HEK293T (cell line): Measurements from ENCODE around the gene LTBP1.

Source experiments
- ELF4 ChIP-seq: fragments of 450-650 bp; IDR thresholded peaks from 2 replicates; pipeline ENCODE4 v1.6.1; 2017; ENCODE audit warnings: antibody characterized with exemption
- FOXA1 ChIP-seq: fragments of 450-650 bp; IDR thresholded peaks from 2 replicates; pipeline ENCODE4 v1.6.1; 2016; ENCODE audit warnings: mild to moderate bottlenecking
- FOXK2 ChIP-seq: fragments of 450-650 bp; IDR thresholded peaks from 2 replicates; pipeline ENCODE4 v1.6.1; 2016; ENCODE audit warnings: mild to moderate bottlenecking
- FOXM1 ChIP-seq: fragments of 450-650 bp; IDR thresholded peaks from 2 replicates; pipeline ENCODE4 v1.6.1; 2017; ENCODE audit warnings: mild to moderate bottlenecking, borderline replicate concordance
- HDGF ChIP-seq: fragments of 450-650 bp; IDR thresholded peaks from 2 replicates; pipeline ENCODE4 v1.6.1; 2017; ENCODE audit warnings: antibody characterized with exemption, borderline replicate concordance
- SP1 ChIP-seq: fragments of 450-650 bp; IDR thresholded peaks from 2 replicates; pipeline ENCODE4 v1.6.1; 2017
- SUZ12 ChIP-seq: fragments of 450-650 bp; IDR thresholded peaks from 2 replicates; pipeline ENCODE4 v1.6.1; 2016; ENCODE audit warnings: mild to moderate bottlenecking
- TARDBP ChIP-seq: fragments of 450-650 bp; IDR thresholded peaks from 2 replicates; pipeline ENCODE4 v1.6.1; 2016

GRCh38 chr2:33104052-33104623 lies 157.4 kb downstream of the LTBP1 start:
- TF ChIP-seq FOXM1 (no peak), SP1 (no peak), ELF4 (no peak), SUZ12 (no peak), TARDBP (no peak), HDGF (no peak), FOXA1 (no peak), FOXK2 (no peak)
